ENCODE data around the gene DERL2. TPM values are rescaled to one million over a fixed set of nuclear protein-coding genes. Genes with fewer than 3 reads are reported as not detected.

The DERL2 gene
- total RNA-seq, 2 experiments from 2014 or later, result 25.8 to 56.3 TPM

- no peak overlapping the region for H2AFZ ChIP-seq (ENCODE audit: low read length)
- no peaks in the 10 kb centered on the region for H3K9me3 ChIP-seq (ENCODE audit: low read length)
- intact Hi-C loops (cut with micrococcal nuclease; ENCODE audit: unreplicated experiment), result no loop called here
- DNase-seq (ENCODE audit: low spot score), result no peak
- no peaks in the 10 kb centered on the region for H3K9me2 ChIP-seq (ENCODE audit: insufficient read depth, low read length)
- no peak overlapping the region for H3K4me2 ChIP-seq (ENCODE audit: low read length)
- no peaks in the 10 kb centered on the region for H3K79me2 ChIP-seq (ENCODE audit: insufficient read depth, low read depth, low read length)
- POLR2A ChIA-PET, result interaction anchor here (0.6 kb wide), 1 partner anchor 897 kb away, joined by 3 read pairs; no protein-coding TSS in a partner anchor
- H3K36me3 ChIP-seq (ENCODE audit: insufficient read depth, low read length), result no peaks in the 10 kb centered on the region
- no TSS peak for BruUV-seq (replicated peaks)
- H3K4me1 ChIP-seq (ENCODE audit: insufficient read depth, low read length, poor library complexity, severe bottlenecking), result no peaks in the 10 kb centered on the region
- H3K4me3 ChIP-seq (ENCODE audit: low read depth, low read length, poor library complexity, severe bottlenecking), result no peak overlapping the region
- CTCF ChIA-PET (ENCODE audit: unreplicated experiment), result no interaction called here
- TF ChIP-seq CTCF (conservative IDR thresholded peaks at IDR 0.05; ENCODE audit: low read length) (no peak), EZH2phosphoT487 (IDR thresholded peaks at IDR 0.05; ENCODE audit: borderline replicate concordance, low read depth, low read length) (no peak)
- H4K20me1 ChIP-seq (ENCODE audit: insufficient read depth, low read length), result no peaks in the 10 kb centered on the region
- H3K27ac ChIP-seq (ENCODE audit: low read depth, low read length, poor library complexity, severe bottlenecking), result no peak overlapping the region
Observed at GRCh38 chr17:5511401-5512225, 25.6 kb upstream of the DERL2 start.

DNA sequence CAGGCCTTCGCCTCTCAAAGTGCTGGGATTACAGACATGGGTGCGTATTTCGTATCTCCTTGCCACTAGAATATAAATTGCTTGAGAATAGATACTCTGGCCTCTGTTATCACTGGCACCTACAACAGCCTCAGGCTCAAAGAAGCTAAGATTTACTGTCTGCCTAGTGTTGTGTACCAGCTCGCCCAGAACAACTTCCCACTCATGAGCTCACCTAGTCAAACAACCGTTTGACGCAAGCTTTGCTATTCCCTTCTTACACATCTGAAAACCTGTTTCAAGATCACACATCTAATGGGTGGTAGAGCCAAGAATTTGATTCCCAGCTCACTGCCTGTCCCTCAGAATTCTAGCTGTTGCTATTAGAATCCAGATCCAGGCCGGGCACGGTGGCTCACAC is 24.8 kb upstream of the DERL2 start:
- ChIA-PET CTCF (ENCODE audit: unreplicated experiment) (no interaction called here), POLR2A (interaction anchor here (0.6 kb wide), 1 partner anchor 898 kb away, joined by 3 read pairs; no protein-coding TSS in a partner anchor)
- no TSS peak for BruUV-seq (replicated peaks)
- no peak overlapping the region for H2AFZ ChIP-seq (ENCODE audit: low read length)
- H4K20me1 ChIP-seq (ENCODE audit: insufficient read depth, low read length), result no peaks in the 10 kb centered on the region
- TF ChIP-seq EZH2phosphoT487 (IDR thresholded peaks at IDR 0.05; ENCODE audit: borderline replicate concordance, low read depth, low read length), result no peak
- no peak for TF ChIP-seq CTCF (conservative IDR thresholded peaks at IDR 0.05; ENCODE audit: low read length)
- intact Hi-C loops (cut with micrococcal nuclease; ENCODE audit: unreplicated experiment), result no loop called here
- no peak for DNase-seq (ENCODE audit: low spot score)
- no peaks in the 10 kb centered on the region for H3K9me2 ChIP-seq (ENCODE audit: insufficient read depth, low read length)
- H3K27ac ChIP-seq (ENCODE audit: low read depth, low read length, poor library complexity, severe bottlenecking), result no peak overlapping the region
- no peaks in the 10 kb centered on the region for H3K4me1 ChIP-seq (ENCODE audit: insufficient read depth, low read length, poor library complexity, severe bottlenecking)
- H3K36me3 ChIP-seq (ENCODE audit: insufficient read depth, low read length), result no peaks in the 10 kb centered on the region
- H3K79me2 ChIP-seq (ENCODE audit: insufficient read depth, low read depth, low read length), result no peaks in the 10 kb centered on the region
- H3K9me3 ChIP-seq (ENCODE audit: low read length), result no peaks in the 10 kb centered on the region
- H3K4me2 ChIP-seq (ENCODE audit: low read length), result no peak overlapping the region
- no peak overlapping the region for H3K4me3 ChIP-seq (ENCODE audit: low read depth, low read length, poor library complexity, severe bottlenecking)

DNA sequence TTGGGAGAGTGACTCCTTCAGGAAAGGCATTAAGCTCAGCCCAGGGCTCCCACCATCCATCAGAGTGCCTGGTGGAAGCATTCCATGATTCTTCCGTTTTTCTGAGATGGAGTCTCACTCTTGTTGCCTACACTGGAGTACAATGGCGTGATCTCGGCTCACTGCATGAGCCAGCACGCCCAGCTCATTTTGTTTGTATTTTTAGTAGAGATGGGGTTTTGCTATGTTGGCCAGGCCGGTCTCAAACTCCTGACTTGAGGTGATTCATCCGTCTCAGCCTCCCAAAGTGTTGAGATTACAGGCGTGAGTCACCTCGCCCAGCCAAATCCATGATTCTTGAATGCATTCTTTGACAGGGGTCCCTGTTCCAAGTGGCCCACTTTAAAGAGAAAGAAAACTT is 23.5 kb upstream of the DERL2 start:
- CTCF ChIA-PET (ENCODE audit: unreplicated experiment), result no interaction called here
- POLR2A ChIA-PET, result no interaction called here
- Histone ChIP-seq H2AFZ (ENCODE audit: low read length) (no peak overlapping the region), H3K9me3 (ENCODE audit: low read length) (no peaks in the 10 kb centered on the region), H3K27ac (ENCODE audit: low read depth, low read length, poor library complexity, severe bottlenecking) (no peak overlapping the region), H4K20me1 (ENCODE audit: insufficient read depth, low read length) (no peaks in the 10 kb centered on the region), H3K4me2 (ENCODE audit: low read length) (no peak overlapping the region), H3K79me2 (ENCODE audit: insufficient read depth, low read depth, low read length) (no peaks in the 10 kb centered on the region), H3K36me3 (ENCODE audit: insufficient read depth, low read length) (no peaks in the 10 kb centered on the region), H3K9me2 (ENCODE audit: insufficient read depth, low read length) (no peaks in the 10 kb centered on the region), H3K4me3 (ENCODE audit: low read depth, low read length, poor library complexity, severe bottlenecking) (no peak overlapping the region), H3K4me1 (ENCODE audit: insufficient read depth, low read length, poor library complexity, severe bottlenecking) (no peaks in the 10 kb centered on the region)
- BruUV-seq (replicated peaks), result no TSS peak
- TF ChIP-seq CTCF (conservative IDR thresholded peaks at IDR 0.05; ENCODE audit: low read length) (no peak), EZH2phosphoT487 (IDR thresholded peaks at IDR 0.05; ENCODE audit: borderline replicate concordance, low read depth, low read length) (no peak)
- DNase-seq (ENCODE audit: low spot score), result no peak
- intact Hi-C loops (cut with micrococcal nuclease; ENCODE audit: unreplicated experiment), result no loop called here

Measured in OCI-LY7 (cell line).